Breast epithelium (tissue), 4 donors: ENCODE data around the gene SPTAN1. TPM values are rescaled to one million over a fixed set of nuclear protein-coding genes. Genes with fewer than 3 reads are reported as not detected.

ENCODE experiments used
- DNase-seq, 2 donors: peaks; one replicate each; pipeline ENCODE4 v3.0.0-alpha.2; 2019; ENCODE audit warnings: low spot score in 2 of 2
- H3K27ac ChIP-seq, 2 donors: fragments of 200-600 bp; sonication (generic) in 1 of 2; one replicate each; pipeline ENCODE4 v1.5.1; 2016 to 2019; ENCODE audit warnings: mild to moderate bottlenecking in 1 of 2
- H3K27me3 ChIP-seq, 2 donors: fragments of 200-600 bp; sonication (generic) in 1 of 2; one replicate each; pipeline versions ENCODE4 v1.5.1 to v1.6.0; 2017 to 2019; ENCODE audit warnings: control low read depth in 1 of 2, mild to moderate bottlenecking in 1 of 2
- H3K36me3 ChIP-seq: fragments of 200-600 bp; one replicate; pipeline ENCODE4 v1.5.1; 2019
- H3K4me1 ChIP-seq, 2 donors: fragments of 200-600 bp; sonication (generic); one replicate each; pipeline ENCODE4 v1.5.1; 2016 to 2019; ENCODE audit warnings: control low read depth in 1 of 2
- H3K4me3 ChIP-seq, 3 donors: fragments of 200-600 bp; sonication (generic); 1 replicate in 2 of 3; 2 replicates in 1 of 3; pipeline ENCODE4 v1.5.1; 2016 to 2019; ENCODE audit warnings: mild to moderate bottlenecking in 3 of 3, moderate library complexity in 2 of 3
- H3K9me3 ChIP-seq, 2 donors: fragments of 200-600 bp; sonication (generic) in 1 of 2; one replicate each; pipeline ENCODE4 v1.5.1; 2016 to 2019; ENCODE audit warnings: control low read depth in 1 of 2
- POLR2A ChIP-seq: fragments of 450-650 bp; IDR thresholded peaks from one replicate; pipeline ENCODE4 v1.6.1; 2016; ENCODE audit warnings: antibody characterized with exemption, mild to moderate bottlenecking, moderate library complexity
- POLR2AphosphoS5 ChIP-seq, 3 donors: sonication (generic); formaldehyde crosslinking; IDR thresholded peaks; one replicate each; pipeline ENCODE4 v1.6.1; 2017; ENCODE audit warnings: antibody characterized with exemption in 3 of 3
- intact Hi-C: fragments of 100-400 bp; cut with DNase I; formaldehyde crosslinking; loops from one replicate; pipeline ENCODE4 v1.15.1; 2023; ENCODE audit warnings: low total_unique reads
- total RNA-seq, 3 donors: library from RNA; depleted of rRNA; stranded (reverse); fragments of >200 nt; gene quantifications; one replicate each; pipeline ENCODE4 v1.1.0, GENCODE V29; 2016
- TF ChIP-seq, protein P1 (sequence below), 3 donors: fragments of 450-650 bp; IDR thresholded peaks; one replicate each; pipeline ENCODE4 v1.5.1; 2016 to 2017; ENCODE audit warnings: antibody characterized with exemption in 3 of 3, mild to moderate bottlenecking in 3 of 3, moderate library complexity in 3 of 3

The SPTAN1 gene
- total RNA-seq, 3 donors from 2014 or later: 217 to 264 (median 254) TPM

GRCh38 chr9:128627906-128628305 is 75.5 kb downstream of the SPTAN1 start:
- no peaks in the 10 kb centered on the region for H3K9me3 ChIP-seq
- H3K4me1 ChIP-seq: no peaks in the 10 kb centered on the region
- peak overlapping the region; percentile 37 to 61 for H3K27ac ChIP-seq
- TF ChIP-seq POLR2AphosphoS5 (IDR thresholded peaks at IDR 0.05) (no peak), POLR2A (no peak)
- TF ChIP-seq, protein P1, sequence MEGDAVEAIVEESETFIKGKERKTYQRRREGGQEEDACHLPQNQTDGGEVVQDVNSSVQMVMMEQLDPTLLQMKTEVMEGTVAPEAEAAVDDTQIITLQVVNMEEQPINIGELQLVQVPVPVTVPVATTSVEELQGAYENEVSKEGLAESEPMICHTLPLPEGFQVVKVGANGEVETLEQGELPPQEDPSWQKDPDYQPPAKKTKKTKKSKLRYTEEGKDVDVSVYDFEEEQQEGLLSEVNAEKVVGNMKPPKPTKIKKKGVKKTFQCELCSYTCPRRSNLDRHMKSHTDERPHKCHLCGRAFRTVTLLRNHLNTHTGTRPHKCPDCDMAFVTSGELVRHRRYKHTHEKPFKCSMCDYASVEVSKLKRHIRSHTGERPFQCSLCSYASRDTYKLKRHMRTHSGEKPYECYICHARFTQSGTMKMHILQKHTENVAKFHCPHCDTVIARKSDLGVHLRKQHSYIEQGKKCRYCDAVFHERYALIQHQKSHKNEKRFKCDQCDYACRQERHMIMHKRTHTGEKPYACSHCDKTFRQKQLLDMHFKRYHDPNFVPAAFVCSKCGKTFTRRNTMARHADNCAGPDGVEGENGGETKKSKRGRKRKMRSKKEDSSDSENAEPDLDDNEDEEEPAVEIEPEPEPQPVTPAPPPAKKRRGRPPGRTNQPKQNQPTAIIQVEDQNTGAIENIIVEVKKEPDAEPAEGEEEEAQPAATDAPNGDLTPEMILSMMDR (IDR thresholded peaks at IDR 0.05): no peak
- no peaks in the 10 kb centered on the region for H3K36me3 ChIP-seq
- no peaks in the 10 kb centered on the region for H3K27me3 ChIP-seq
- no peak for DNase-seq
- no peak overlapping the region for H3K4me3 ChIP-seq
- intact Hi-C loops: no loop called here

GRCh38 chr9:128628471-128629048 is 76.2 kb downstream of the SPTAN1 start:
- Histone ChIP-seq H3K4me1 (no peaks in the 10 kb centered on the region), H3K27ac (peak overlapping the region; percentile 37 to 61), H3K27me3 (no peaks in the 10 kb centered on the region), H3K4me3 (no peak overlapping the region), H3K36me3 (no peaks in the 10 kb centered on the region), H3K9me3 (no peaks in the 10 kb centered on the region)
- intact Hi-C loops: no loop called here
- DNase-seq: peak in 1 of 2 donors; percentile 33
- TF ChIP-seq POLR2A: no peak
- TF ChIP-seq POLR2AphosphoS5 (IDR thresholded peaks at IDR 0.05): no peak
- TF ChIP-seq, protein P1 (IDR thresholded peaks at IDR 0.05): no peak

DNA sequence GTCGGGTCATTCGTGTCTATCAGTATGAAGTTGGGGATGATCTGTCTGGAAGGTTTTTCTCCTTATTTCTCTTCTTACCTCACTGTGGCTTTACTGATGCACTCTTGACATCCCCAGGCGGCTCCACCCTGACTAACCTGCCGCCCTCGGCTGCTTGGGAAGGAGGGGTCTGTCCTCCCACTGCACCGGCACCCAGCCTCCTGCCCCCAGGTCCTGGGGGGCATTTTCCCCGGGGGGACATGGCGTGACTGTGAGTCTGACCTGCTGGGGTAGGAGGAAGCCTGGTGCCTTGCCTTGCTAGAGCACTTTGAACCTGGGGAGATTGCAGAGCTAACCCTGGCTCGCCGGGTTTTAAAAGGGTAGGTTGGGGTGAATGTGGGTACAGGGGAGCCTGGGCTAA is 76.7 kb downstream of the SPTAN1 start:
- H3K4me3 ChIP-seq: no peak overlapping the region
- no peak for DNase-seq
- TF ChIP-seq POLR2A: no peak
- TF ChIP-seq POLR2AphosphoS5 (IDR thresholded peaks at IDR 0.05): no peak
- TF ChIP-seq, protein P1 (IDR thresholded peaks at IDR 0.05): no peak
- H3K27ac ChIP-seq: peak overlapping the region in 1 of 2 donors; percentile 61
- no peaks in the 10 kb centered on the region for H3K27me3 ChIP-seq
- no peaks in the 10 kb centered on the region for H3K36me3 ChIP-seq
- no peaks in the 10 kb centered on the region for H3K9me3 ChIP-seq
- no peaks in the 10 kb centered on the region for H3K4me1 ChIP-seq
- intact Hi-C loops: no loop called here

- H3K36me3 ChIP-seq: no peaks in the 10 kb centered on the region
- H3K9me3 ChIP-seq: no peaks in the 10 kb centered on the region
- intact Hi-C loops: loop anchor here (1.0 kb wide), 1 partner anchor 22 kb away; no protein-coding TSS in a partner anchor
- peaks cover 6 to 7% of the 10 kb centered on the region in 2 donors for H3K4me1 ChIP-seq
- peak overlapping the region in 1 of 2 donors; percentile 7 for H3K27ac ChIP-seq
- H3K27me3 ChIP-seq: no peaks in the 10 kb centered on the region
- no peak overlapping the region for H3K4me3 ChIP-seq
- no peak for TF ChIP-seq POLR2AphosphoS5 (IDR thresholded peaks at IDR 0.05)
- TF ChIP-seq, protein P1 (IDR thresholded peaks at IDR 0.05): no peak
- no peak for TF ChIP-seq POLR2A
- DNase-seq: no peak
Measured at GRCh38 chr9:128629852-128630545, 77.6 kb downstream of the SPTAN1 start.

DNA sequence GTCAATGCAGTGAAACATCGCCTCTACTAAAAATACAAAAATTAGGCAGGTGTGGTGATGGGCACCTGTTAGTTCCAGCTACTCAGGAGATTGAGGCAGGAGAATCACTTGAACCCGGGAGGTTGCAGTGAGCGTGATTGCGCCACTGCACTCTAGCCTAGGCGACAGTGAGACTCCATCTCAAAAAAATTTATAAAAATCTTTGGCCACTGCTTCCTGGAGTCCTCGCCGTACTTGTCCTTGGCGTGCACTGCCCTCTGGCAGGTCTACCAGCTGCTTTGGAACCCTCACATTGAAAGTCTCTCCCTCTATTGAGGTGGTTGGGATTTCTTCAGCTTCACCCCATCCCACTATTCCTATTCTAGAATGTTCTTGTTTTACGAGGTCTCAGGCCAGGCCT is 79.2 kb downstream of the SPTAN1 start:
- intact Hi-C loops: no loop called here
- TF ChIP-seq, protein P1 (IDR thresholded peaks at IDR 0.05): no peak
- TF ChIP-seq POLR2A (no peak), POLR2AphosphoS5 (IDR thresholded peaks at IDR 0.05) (no peak)
- peaks cover 6 to 19% of the 10 kb centered on the region in 2 donors for H3K4me1 ChIP-seq
- H3K27me3 ChIP-seq: no peaks in the 10 kb centered on the region
- H3K36me3 ChIP-seq: no peaks in the 10 kb centered on the region
- no peaks in the 10 kb centered on the region for H3K9me3 ChIP-seq
- H3K27ac ChIP-seq: no peak overlapping the region
- H3K4me3 ChIP-seq: no peak overlapping the region
- DNase-seq: no peak
